ENCODE data around the gene IFITM5. TPM values are rescaled to one million over a fixed set of nuclear protein-coding genes. Genes with fewer than 3 reads are reported as not detected.
"Not testable (repeated sequence)": the region's sequence is repeated elsewhere in the genome, so short reads cannot be mapped to it uniquely, and the experiment has no call there.

IFITM5 gene
- total RNA-seq, 8 experiments from 2014 or later, result 0.51 to 1.5 (median 1.1) TPM; not detected in 5

GRCh38 chr11:314554-314875 lies 15.2 kb upstream of the IFITM5 start:
- no CpG with 5 or more reads among the region's 6 CpGs for WGBS, 10 experiments
- peaks cover 10 to 21% of the 10 kb centered on the region in 2 donors for H3K4me1 ChIP-seq (replicated peaks in 1 of 2)
- ATAC-seq (replicated peaks in 6 of 8); in situ Hi-C loops (cut with MboI; ENCODE audit: low pct_unique_long_range_greater_than_20kb in 2 of 9, low sequenced_read_pairs in 9 of 9, unreplicated experiment in 9 of 9); H3K4me3 ChIP-seq; H3K27ac ChIP-seq: not testable (repeated sequence)

GRCh38 chr11:313787-314553 lies 14.6 kb upstream of the IFITM5 start, which contains the start of gene IFITM1:
TSS of gene IFITM1 (plus strand) at chr11:314040. CDS start at chr11:314171, 131 bp downstream.
- H3K27ac ChIP-seq, result no peak within 1 kb of the TSS

GRCh38 chr11:313304-313786 lies 14.0 kb upstream of the IFITM5 start:
- no peak overlapping the region for H3K4me3 ChIP-seq
- in situ Hi-C loops (cut with MboI; ENCODE audit: low pct_unique_long_range_greater_than_20kb in 2 of 9, low sequenced_read_pairs in 9 of 9, unreplicated experiment in 9 of 9), result no loop called here
- peaks cover 13 to 24% of the 10 kb centered on the region in 2 donors for H3K4me1 ChIP-seq (replicated peaks in 1 of 2)
- 40 to 83% methylated on average over 1 of the region's 8 CpGs; no CpG with 5 or more reads in 8 of the 10 experiments for WGBS, 10 experiments
- ATAC-seq (replicated peaks in 6 of 8), result peak in 3 of 8 experiments; percentile 0 to 2 (median 0)
- H3K27ac ChIP-seq, result no peak overlapping the region

More at GRCh38 chr11:313787-314553, 14.6 kb upstream of the IFITM5 start, which contains the start of gene IFITM1:
- peak in 3 of 8 experiments; percentile 8 to 41 (median 11) for ATAC-seq (replicated peaks in 6 of 8)
- in situ Hi-C loops (cut with MboI; ENCODE audit: low pct_unique_long_range_greater_than_20kb in 2 of 9, low sequenced_read_pairs in 9 of 9, unreplicated experiment in 9 of 9), result no loop called here
- 0 to 42% (median 25%) methylated on average over 1 to 11 of the region's 18 CpGs; no CpG with 5 or more reads in 6 of the 10 experiments for WGBS, 10 experiments
- peaks cover 13 to 24% of the 10 kb centered on the region in 2 donors for H3K4me1 ChIP-seq (replicated peaks in 1 of 2)
- no peak within 1 kb of the TSS for H3K4me3 ChIP-seq

GRCh38 chr11:312092-312816 lies 12.9 kb upstream of the IFITM5 start:
- 32 to 100% (median 69%) methylated on average over 1 to 10 of the region's 14 CpGs; no CpG with 5 or more reads in 1 of the 10 experiments for WGBS, 10 experiments
- H3K27ac ChIP-seq, result no peak overlapping the region
- in situ Hi-C loops (cut with MboI; ENCODE audit: low pct_unique_long_range_greater_than_20kb in 2 of 9, low sequenced_read_pairs in 9 of 9, unreplicated experiment in 9 of 9), result no loop called here
- peak in 2 of 8 experiments; percentile 0 to 1 for ATAC-seq (replicated peaks in 6 of 8)
- H3K4me1 ChIP-seq (replicated peaks in 1 of 2), result peaks cover 13 to 22% of the 10 kb centered on the region in 2 donors
- no peak overlapping the region for H3K4me3 ChIP-seq

GRCh38 chr11:311013-311748 lies 11.9 kb upstream of the IFITM5 start:
- in situ Hi-C loops (cut with MboI; ENCODE audit: low pct_unique_long_range_greater_than_20kb in 2 of 9, low sequenced_read_pairs in 9 of 9, unreplicated experiment in 9 of 9); H3K27ac ChIP-seq: not testable (repeated sequence)
- peaks cover 11 to 22% of the 10 kb centered on the region in 2 donors for H3K4me1 ChIP-seq (replicated peaks in 1 of 2)

GRCh38 chr11:309979-310572 lies 10.8 kb upstream of the IFITM5 start:
- H3K27ac ChIP-seq; in situ Hi-C loops (cut with MboI; ENCODE audit: low pct_unique_long_range_greater_than_20kb in 2 of 9, low sequenced_read_pairs in 9 of 9, unreplicated experiment in 9 of 9): not testable (repeated sequence)
- ATAC-seq (replicated peaks in 6 of 8), result peak in 5 of 8 experiments; percentile 5 to 31 (median 8)
- whole genome bisulfite sequencing, 10 experiments, result 30 to 50% methylated on average over 1 to 2 of the region's 18 CpGs; no CpG with 5 or more reads in 8 of the 10 experiments
- Histone ChIP-seq H3K4me1 (replicated peaks in 1 of 2) (peaks cover 20 to 32% of the 10 kb centered on the region in 2 donors), H3K4me3 (peak overlapping the region in 3 of 5 donors; percentile 15 to 37 (median 23))

More at GRCh38 chr11:311013-311748, 11.9 kb upstream of the IFITM5 start:
- ATAC-seq (replicated peaks in 6 of 8), result peak; percentile 2 to 81 (median 70)
- WGBS, 10 experiments, result no CpG with 5 or more reads among the region's 71 CpGs
- not testable (repeated sequence) for H3K4me3 ChIP-seq

GRCh38 chr11:308740-309665 lies 9.7 kb upstream of the IFITM5 start:
- H3K27ac ChIP-seq; in situ Hi-C loops (cut with MboI; ENCODE audit: low pct_unique_long_range_greater_than_20kb in 2 of 9, low sequenced_read_pairs in 9 of 9, unreplicated experiment in 9 of 9): not testable (repeated sequence)
- ATAC-seq (replicated peaks in 6 of 8), result peak in 1 of 8 experiments; percentile 0
- 6 to 85% (median 72%) methylated on average over 1 to 15 of the region's 24 CpGs; no CpG with 5 or more reads in 1 of the 10 experiments for WGBS, 10 experiments
- peak overlapping the region in 2 of 5 donors; percentile 8 to 37 for H3K4me3 ChIP-seq
- H3K4me1 ChIP-seq (replicated peaks in 1 of 2), result peaks cover 21 to 33% of the 10 kb centered on the region in 2 donors

GRCh38 chr11:307766-308708 lies 8.7 kb upstream of the IFITM5 start, which contains the start of gene IFITM2:
TSS of gene IFITM2 (plus strand) at chr11:307816. CDS start at chr11:308193, 377 bp downstream.
- H3K4me3 ChIP-seq, result peak within 1 kb of the TSS in 2 of 5 donors; percentile 14 to 36
- in situ Hi-C loops (cut with MboI; ENCODE audit: low pct_unique_long_range_greater_than_20kb in 2 of 9, low sequenced_read_pairs in 9 of 9, unreplicated experiment in 9 of 9); H3K27ac ChIP-seq: not testable (repeated sequence)
- peaks cover 21 to 25% of the 10 kb centered on the region in 2 donors for H3K4me1 ChIP-seq (replicated peaks in 1 of 2)
- 3 to 81% methylated on average over 4 to 5 of the region's 28 CpGs; no CpG with 5 or more reads in 8 of the 10 experiments for WGBS, 10 experiments
- ATAC-seq (replicated peaks in 6 of 8), result peak in 6 of 8 experiments; percentile 11 to 69 (median 37)

GRCh38 chr11:306645-307371 lies 7.5 kb upstream of the IFITM5 start:
- no peak overlapping the region for H3K27ac ChIP-seq
- in situ Hi-C loops (cut with MboI; ENCODE audit: low pct_unique_long_range_greater_than_20kb in 2 of 9, low sequenced_read_pairs in 9 of 9, unreplicated experiment in 9 of 9), result no loop called here

GRCh38 chr11:305844-306211 lies 6.5 kb upstream of the IFITM5 start:
- 46 to 100% (median 67%) methylated on average over 1 to 8 of the region's 10 CpGs for WGBS, 10 experiments
- Histone ChIP-seq H3K27ac (no peak overlapping the region), H3K4me1 (replicated peaks in 1 of 2) (peaks cover 21 to 25% of the 10 kb centered on the region in 2 donors), H3K4me3 (no peak overlapping the region)
- in situ Hi-C loops (cut with MboI; ENCODE audit: low pct_unique_long_range_greater_than_20kb in 2 of 9, low sequenced_read_pairs in 9 of 9, unreplicated experiment in 9 of 9), result no loop called here
- no peak for ATAC-seq (replicated peaks in 6 of 8)

More at GRCh38 chr11:306645-307371, 7.5 kb upstream of the IFITM5 start:
- H3K4me3 ChIP-seq, result no peak overlapping the region
- 77 to 100% (median 92%) methylated on average over 1 to 9 of the region's 17 CpGs; no CpG with 5 or more reads in 4 of the 10 experiments for WGBS, 10 experiments
- peaks cover 21 to 25% of the 10 kb centered on the region in 2 donors for H3K4me1 ChIP-seq (replicated peaks in 1 of 2)
- ATAC-seq (replicated peaks in 6 of 8), result no peak
